Prostate gland (tissue), 2 donors: ENCODE data around the gene HDLBP. TPM values are rescaled to one million over a fixed set of nuclear protein-coding genes. Genes with fewer than 3 reads are reported as not detected.

Experiments used
- DNase-seq: peaks from one replicate; pipeline ENCODE4 v3.0.0-alpha.2; 2019; ENCODE audit warnings: low spot score
- H3K27ac ChIP-seq, 2 donors: fragments of 200-600 bp; sonication (generic); 2 replicates each; pipeline ENCODE4 v1.5.1; 2017 to 2019
- H3K27me3 ChIP-seq: fragments of 200-600 bp; sonication (generic); replicated peaks from 2 replicates; pipeline ENCODE4 v1.5.1; 2019; ENCODE audit not compliant: insufficient read depth
- H3K36me3 ChIP-seq, 2 donors: fragments of 200-600 bp; sonication (generic); 1 replicate in 1 of 2; 2 replicates in 1 of 2; pipeline versions ENCODE4 v1.5.1 to v1.8.1; 2017 to 2019
- H3K4me1 ChIP-seq: fragments of 200-600 bp; sonication (generic); replicated peaks from 2 replicates; pipeline ENCODE4 v1.5.1; 2019
- H3K4me3 ChIP-seq, 2 donors: fragments of 200-600 bp; sonication (generic); 2 replicates each; pipeline ENCODE4 v1.5.1; 2017 to 2019
- H3K9me3 ChIP-seq: fragments of 200-600 bp; sonication (generic); 2 replicates; pipeline ENCODE4 v1.5.1; 2017
- POLR2A ChIP-seq: fragments of 450-650 bp; IDR thresholded peaks from one replicate; pipeline ENCODE4 v1.6.1; 2016; ENCODE audit warnings: antibody characterized with exemption, mild to moderate bottlenecking
- POLR2AphosphoS5 ChIP-seq: sonication (generic); formaldehyde crosslinking; IDR thresholded peaks from one replicate; pipeline ENCODE4 v1.6.1; 2017; ENCODE audit warnings: antibody characterized with exemption
- WGBS: methylation state at CpG from one replicate; pipeline ENCODE4 v1.1.5; 2018; 5-methylcytosine and 5-hydroxymethylcytosine counted together
- intact Hi-C: fragments of 100-400 bp; cut with DNase I; formaldehyde crosslinking; loops from one replicate; pipeline ENCODE4 v1.14.2; 2022
- total RNA-seq, 2 donors: library from RNA; depleted of rRNA; stranded (reverse); fragments of >200 nt; gene quantifications; one replicate each; pipeline ENCODE4 v1.1.0, GENCODE V29; 2016
- TF ChIP-seq, protein P1 (sequence below), 4 experiments: fragments of 200-600 bp in 2 of 4; fragments of 450-650 bp in 2 of 4; sonication (generic) in 2 of 4; IDR thresholded peaks; 1 replicate in 3 of 4; 2 replicates in 1 of 4; pipeline ENCODE4 v1.5.1; 2016 to 2019; ENCODE audit warnings: antibody characterized with exemption in 4 of 4, mild to moderate bottlenecking in 2 of 4, moderate library complexity in 2 of 4

HDLBP gene
- total RNA-seq, 2 donors from 2014 or later: 529 to 612 TPM

DNA sequence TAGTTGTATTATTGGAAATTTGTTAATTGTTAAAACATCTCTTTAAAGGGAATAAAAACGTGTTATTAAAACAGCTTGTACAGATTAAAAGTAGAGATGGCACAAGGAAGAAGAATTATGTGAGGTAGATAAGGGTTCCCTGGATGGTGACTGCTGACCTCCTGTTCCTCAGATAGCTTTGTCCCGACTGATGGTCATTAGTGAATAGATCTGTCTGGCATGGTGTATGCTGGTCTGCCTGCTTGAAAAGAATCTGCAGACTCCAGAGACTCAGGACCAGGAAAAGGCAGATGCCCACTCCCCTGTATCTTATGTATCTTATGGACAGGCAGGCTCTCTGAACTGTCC lies 35.0 kb upstream of the HDLBP start:
- no peak for DNase-seq
- no peaks in the 10 kb centered on the region for H3K9me3 ChIP-seq
- H3K4me1 ChIP-seq: peaks cover 4% of the 10 kb centered on the region
- WGBS: 67% methylated on average over 2 of the region's 2 CpGs
- H3K36me3 ChIP-seq: peaks cover 9 to 11% of the 10 kb centered on the region in 2 donors
- H3K4me3 ChIP-seq: no peak overlapping the region
- TF ChIP-seq, protein P1, sequence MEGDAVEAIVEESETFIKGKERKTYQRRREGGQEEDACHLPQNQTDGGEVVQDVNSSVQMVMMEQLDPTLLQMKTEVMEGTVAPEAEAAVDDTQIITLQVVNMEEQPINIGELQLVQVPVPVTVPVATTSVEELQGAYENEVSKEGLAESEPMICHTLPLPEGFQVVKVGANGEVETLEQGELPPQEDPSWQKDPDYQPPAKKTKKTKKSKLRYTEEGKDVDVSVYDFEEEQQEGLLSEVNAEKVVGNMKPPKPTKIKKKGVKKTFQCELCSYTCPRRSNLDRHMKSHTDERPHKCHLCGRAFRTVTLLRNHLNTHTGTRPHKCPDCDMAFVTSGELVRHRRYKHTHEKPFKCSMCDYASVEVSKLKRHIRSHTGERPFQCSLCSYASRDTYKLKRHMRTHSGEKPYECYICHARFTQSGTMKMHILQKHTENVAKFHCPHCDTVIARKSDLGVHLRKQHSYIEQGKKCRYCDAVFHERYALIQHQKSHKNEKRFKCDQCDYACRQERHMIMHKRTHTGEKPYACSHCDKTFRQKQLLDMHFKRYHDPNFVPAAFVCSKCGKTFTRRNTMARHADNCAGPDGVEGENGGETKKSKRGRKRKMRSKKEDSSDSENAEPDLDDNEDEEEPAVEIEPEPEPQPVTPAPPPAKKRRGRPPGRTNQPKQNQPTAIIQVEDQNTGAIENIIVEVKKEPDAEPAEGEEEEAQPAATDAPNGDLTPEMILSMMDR (IDR thresholded peaks at IDR 0.05): no peak
- TF ChIP-seq POLR2AphosphoS5 (no peak), POLR2A (no peak)
- intact Hi-C loops: loop anchor here (10.0 kb wide), 1 partner anchor 154 kb away; the partner anchor contains the start of gene STK25
- H3K27me3 ChIP-seq: no peaks in the 10 kb centered on the region
- no peak overlapping the region for H3K27ac ChIP-seq

DNA sequence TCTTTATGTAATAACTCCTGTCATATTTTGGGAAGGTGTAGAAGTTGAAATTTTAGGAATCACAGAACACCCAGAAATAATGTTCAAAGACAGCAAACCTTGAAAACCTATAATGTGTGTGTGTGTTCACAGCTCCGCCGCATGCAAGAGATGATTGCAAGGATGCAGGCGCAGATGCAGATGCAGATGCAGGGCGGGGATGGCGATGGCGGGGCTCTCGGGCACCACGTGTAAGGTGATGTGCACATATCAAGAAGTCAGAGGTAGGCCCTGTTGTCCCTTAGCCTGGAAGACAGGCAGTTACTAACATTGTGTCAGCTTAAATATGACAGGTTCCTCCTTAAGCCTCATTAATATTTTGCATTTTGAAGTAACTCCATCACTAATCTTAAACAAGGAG lies 34.5 kb upstream of the HDLBP start:
- no peaks in the 10 kb centered on the region for H3K9me3 ChIP-seq
- DNase-seq: no peak
- no peaks in the 10 kb centered on the region for H3K27me3 ChIP-seq
- no peak overlapping the region for H3K4me3 ChIP-seq
- no peak overlapping the region for H3K27ac ChIP-seq
- TF ChIP-seq POLR2A: no peak
- TF ChIP-seq POLR2AphosphoS5: no peak
- TF ChIP-seq, protein P1 (IDR thresholded peaks at IDR 0.05): no peak
- WGBS: 97% methylated on average over 8 of the region's 8 CpGs
- peaks cover 9 to 11% of the 10 kb centered on the region in 2 donors for H3K36me3 ChIP-seq
- peaks cover 2% of the 10 kb centered on the region for H3K4me1 ChIP-seq
- intact Hi-C loops: loop anchor here (10.0 kb wide), 1 partner anchor 155 kb away; the partner anchor contains the start of gene STK25

DNA sequence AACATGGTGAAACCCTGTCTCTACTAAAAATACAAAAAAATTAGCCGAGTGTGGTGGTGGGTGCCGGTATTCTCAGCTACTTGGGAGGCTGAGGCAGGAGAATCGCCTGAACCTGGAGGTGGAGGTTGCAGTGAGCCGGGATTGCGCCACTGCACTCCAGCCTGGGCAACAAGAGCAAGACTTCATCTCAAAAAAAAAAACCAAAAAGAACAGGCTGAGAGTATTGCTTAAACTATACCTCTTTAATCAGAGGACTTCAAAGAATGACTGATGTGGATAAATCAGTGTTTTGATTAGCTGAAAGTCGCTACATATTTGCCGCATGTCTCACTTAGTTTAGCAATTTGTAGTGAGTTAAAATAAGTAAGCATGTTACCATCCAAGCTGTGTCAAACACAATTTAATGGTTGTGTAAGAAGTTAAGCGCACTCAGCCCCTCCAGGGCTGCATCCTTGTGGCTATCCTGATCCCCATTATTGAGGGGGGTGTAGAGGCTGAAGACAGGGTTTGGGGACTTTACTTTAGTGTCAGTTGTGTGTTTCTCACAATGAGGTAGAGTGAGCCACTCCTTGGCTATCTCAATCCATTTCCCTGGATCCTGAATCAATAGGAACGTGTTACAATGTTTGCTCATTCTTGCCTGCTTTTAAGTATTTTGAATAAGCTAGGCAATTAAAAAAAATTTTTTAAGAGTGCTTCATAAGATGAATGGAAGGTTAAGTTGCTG lies 29.6 kb upstream of the HDLBP start:
- TF ChIP-seq, protein P1 (IDR thresholded peaks at IDR 0.05): no peak
- TF ChIP-seq POLR2A: no peak
- no peak for TF ChIP-seq POLR2AphosphoS5
- Histone ChIP-seq H3K9me3 (no peaks in the 10 kb centered on the region), H3K27me3 (no peaks in the 10 kb centered on the region), H3K4me1 (no peaks in the 10 kb centered on the region), H3K4me3 (no peak overlapping the region), H3K27ac (no peak overlapping the region), H3K36me3 (peaks cover 12 to 13% of the 10 kb centered on the region in 2 donors)
- DNase-seq: no peak
- WGBS: 90% methylated on average over 9 of the region's 9 CpGs
- intact Hi-C loops: no loop called here

DNA sequence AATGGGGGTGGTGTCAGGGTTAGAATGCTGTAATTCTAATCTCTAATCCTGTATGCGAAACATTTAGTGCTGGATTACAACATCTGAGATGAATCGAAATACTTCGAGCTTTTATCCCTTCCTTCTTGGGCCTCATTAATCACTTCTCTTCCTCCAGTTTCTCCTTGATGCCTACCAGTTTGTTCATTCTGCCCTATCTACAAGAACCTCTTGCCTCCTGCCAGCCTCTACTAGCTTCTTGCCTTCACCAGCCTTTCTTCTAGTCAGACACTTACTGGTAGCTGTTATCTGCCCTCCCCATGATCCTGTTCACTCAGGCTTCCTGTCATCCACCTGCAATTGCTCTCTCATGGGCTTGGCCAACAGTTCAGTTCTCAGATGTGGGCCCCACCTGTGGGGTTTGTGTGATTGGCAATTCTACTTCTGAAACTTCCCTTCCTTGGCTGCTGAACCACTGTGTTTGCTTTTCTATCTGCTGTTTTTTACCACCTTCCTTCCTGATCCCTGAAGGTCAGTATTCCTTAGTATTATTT lies 25.2 kb upstream of the HDLBP start:
- H3K9me3 ChIP-seq: no peaks in the 10 kb centered on the region
- H3K27me3 ChIP-seq: no peaks in the 10 kb centered on the region
- intact Hi-C loops: no loop called here
- no peak for DNase-seq
- peak overlapping the region; percentile 12 to 19 for H3K27ac ChIP-seq
- H3K4me1 ChIP-seq: no peaks in the 10 kb centered on the region
- 68% methylated on average over 3 of the region's 3 CpGs for WGBS
- peaks cover 7 to 26% of the 10 kb centered on the region in 2 donors for H3K36me3 ChIP-seq
- no peak overlapping the region for H3K4me3 ChIP-seq
- no peak for TF ChIP-seq POLR2A
- TF ChIP-seq POLR2AphosphoS5: no peak
- TF ChIP-seq, protein P1 (IDR thresholded peaks at IDR 0.05): no peak
